ENCODE measurements around the gene CHRM2. TPM values are rescaled to one million over a fixed set of nuclear protein-coding genes. Genes with fewer than 3 reads are reported as not detected.

Gene CHRM2
- total RNA-seq, 1 donor from 2014 or later, result not detected

- H3K36me3 Mint-ChIP-seq (ENCODE audit: low read depth), result no peaks in the 10 kb centered on the region
- intact Hi-C loops (cut with micrococcal nuclease), result no loop called here
- no peaks in the 10 kb centered on the region for H3K27me3 Mint-ChIP-seq (ENCODE audit: insufficient read depth)
- H3K27ac Mint-ChIP-seq, result no peak overlapping the region
- H3K4me1 Mint-ChIP-seq (ENCODE audit: low read depth), result no peaks in the 10 kb centered on the region
- H3K9me3 Mint-ChIP-seq, result no peaks in the 10 kb centered on the region
- no peak overlapping the region for H3K4me3 Mint-ChIP-seq
- DNase-seq (ENCODE audit: low spot score), result no peak
Observed at GRCh38 chr7:137025469-137026175, 157.2 kb downstream of the CHRM2 start.

- intact Hi-C loops (cut with micrococcal nuclease), result no loop called here
- H3K4me3 Mint-ChIP-seq, result no peak overlapping the region
- H3K27ac Mint-ChIP-seq, result no peak overlapping the region
- no peak for DNase-seq (ENCODE audit: low spot score)
- H3K4me1 Mint-ChIP-seq (ENCODE audit: low read depth), result no peaks in the 10 kb centered on the region
- no peaks in the 10 kb centered on the region for H3K27me3 Mint-ChIP-seq (ENCODE audit: insufficient read depth)
- no peaks in the 10 kb centered on the region for H3K36me3 Mint-ChIP-seq (ENCODE audit: low read depth)
- H3K9me3 Mint-ChIP-seq, result no peaks in the 10 kb centered on the region
Observed at GRCh38 chr7:137026176-137026500, 157.7 kb downstream of the CHRM2 start.

GRCh38 chr7:137032436-137032835 is 164.0 kb downstream of the CHRM2 start:
- Mint-ChIP-seq H3K4me3 (no peak overlapping the region), H3K27ac (no peak overlapping the region), H3K27me3 (ENCODE audit: insufficient read depth) (no peaks in the 10 kb centered on the region), H3K36me3 (ENCODE audit: low read depth) (no peaks in the 10 kb centered on the region), H3K9me3 (peaks cover 4% of the 10 kb centered on the region), H3K4me1 (ENCODE audit: low read depth) (no peaks in the 10 kb centered on the region)
- DNase-seq (ENCODE audit: low spot score), result no peak
- intact Hi-C loops (cut with micrococcal nuclease), result no loop called here

- no peak overlapping the region for H3K4me3 Mint-ChIP-seq
- intact Hi-C loops (cut with micrococcal nuclease), result no loop called here
- no peaks in the 10 kb centered on the region for H3K36me3 Mint-ChIP-seq (ENCODE audit: low read depth)
- no peaks in the 10 kb centered on the region for H3K4me1 Mint-ChIP-seq (ENCODE audit: low read depth)
- no peak for DNase-seq (ENCODE audit: low spot score)
- H3K27ac Mint-ChIP-seq, result no peak overlapping the region
- peaks cover 4% of the 10 kb centered on the region for H3K9me3 Mint-ChIP-seq
- H3K27me3 Mint-ChIP-seq (ENCODE audit: insufficient read depth), result no peaks in the 10 kb centered on the region
Observed at GRCh38 chr7:137036768-137037167, 168.3 kb downstream of the CHRM2 start.

- intact Hi-C loops (cut with micrococcal nuclease), result no loop called here
- no peak for DNase-seq (ENCODE audit: low spot score)
- Mint-ChIP-seq H3K4me3 (no peak overlapping the region), H3K27ac (no peak overlapping the region), H3K9me3 (peaks cover 11% of the 10 kb centered on the region), H3K27me3 (ENCODE audit: insufficient read depth) (no peaks in the 10 kb centered on the region), H3K4me1 (ENCODE audit: low read depth) (no peaks in the 10 kb centered on the region), H3K36me3 (ENCODE audit: low read depth) (no peaks in the 10 kb centered on the region)
Observed at GRCh38 chr7:137038706-137039105, 170.3 kb downstream of the CHRM2 start.

GRCh38 chr7:137040745-137041144 is 172.3 kb downstream of the CHRM2 start:
- H3K27ac Mint-ChIP-seq, result no peak overlapping the region
- no peaks in the 10 kb centered on the region for H3K4me1 Mint-ChIP-seq (ENCODE audit: low read depth)
- intact Hi-C loops (cut with micrococcal nuclease), result no loop called here
- DNase-seq (ENCODE audit: low spot score), result no peak
- H3K4me3 Mint-ChIP-seq, result no peak overlapping the region
- peaks cover 17% of the 10 kb centered on the region for H3K9me3 Mint-ChIP-seq
- no peaks in the 10 kb centered on the region for H3K36me3 Mint-ChIP-seq (ENCODE audit: low read depth)
- H3K27me3 Mint-ChIP-seq (ENCODE audit: insufficient read depth), result no peaks in the 10 kb centered on the region

GRCh38 chr7:137045573-137045972 is 177.1 kb downstream of the CHRM2 start:
- DNase-seq (ENCODE audit: low spot score), result no peak
- Mint-ChIP-seq H3K27me3 (ENCODE audit: insufficient read depth) (no peaks in the 10 kb centered on the region), H3K9me3 (peaks cover 17% of the 10 kb centered on the region), H3K4me3 (no peak overlapping the region), H3K27ac (no peak overlapping the region), H3K36me3 (ENCODE audit: low read depth) (no peaks in the 10 kb centered on the region), H3K4me1 (ENCODE audit: low read depth) (no peaks in the 10 kb centered on the region)
- intact Hi-C loops (cut with micrococcal nuclease), result no loop called here

GRCh38 chr7:137069249-137069963 is 201.0 kb downstream of the CHRM2 start:
- intact Hi-C loops (cut with micrococcal nuclease), result no loop called here
- peaks cover 6% of the 10 kb centered on the region for H3K9me3 Mint-ChIP-seq
- H3K27ac Mint-ChIP-seq, result no peak overlapping the region

More at GRCh38 chr7:137069249-137069963, 201.0 kb downstream of the CHRM2 start:
- Mint-ChIP-seq H3K27me3 (ENCODE audit: insufficient read depth) (no peaks in the 10 kb centered on the region), H3K36me3 (ENCODE audit: low read depth) (no peaks in the 10 kb centered on the region), H3K4me3 (no peak overlapping the region), H3K4me1 (ENCODE audit: low read depth) (no peaks in the 10 kb centered on the region)
- no peak for DNase-seq (ENCODE audit: low spot score)
